ENCODE measurements around the gene IQSEC1.
A peak's percentile ranks its signal among the peaks of the same experiment; 100 is the strongest.

Gene IQSEC1

GRCh38 chr3:12984023-12984823 is 89.0 kb downstream of the IQSEC1 start:
- DNase-seq (ENCODE audit: low spot score), result peak; percentile 72

GRCh38 chr3:12983319-12983718 is 89.9 kb downstream of the IQSEC1 start:
- DNase-seq (ENCODE audit: low spot score), result no peak

- DNase-seq (ENCODE audit: low spot score), result no peak
Measured at GRCh38 chr3:12982619-12983101, 90.6 kb downstream of the IQSEC1 start.

DNA sequence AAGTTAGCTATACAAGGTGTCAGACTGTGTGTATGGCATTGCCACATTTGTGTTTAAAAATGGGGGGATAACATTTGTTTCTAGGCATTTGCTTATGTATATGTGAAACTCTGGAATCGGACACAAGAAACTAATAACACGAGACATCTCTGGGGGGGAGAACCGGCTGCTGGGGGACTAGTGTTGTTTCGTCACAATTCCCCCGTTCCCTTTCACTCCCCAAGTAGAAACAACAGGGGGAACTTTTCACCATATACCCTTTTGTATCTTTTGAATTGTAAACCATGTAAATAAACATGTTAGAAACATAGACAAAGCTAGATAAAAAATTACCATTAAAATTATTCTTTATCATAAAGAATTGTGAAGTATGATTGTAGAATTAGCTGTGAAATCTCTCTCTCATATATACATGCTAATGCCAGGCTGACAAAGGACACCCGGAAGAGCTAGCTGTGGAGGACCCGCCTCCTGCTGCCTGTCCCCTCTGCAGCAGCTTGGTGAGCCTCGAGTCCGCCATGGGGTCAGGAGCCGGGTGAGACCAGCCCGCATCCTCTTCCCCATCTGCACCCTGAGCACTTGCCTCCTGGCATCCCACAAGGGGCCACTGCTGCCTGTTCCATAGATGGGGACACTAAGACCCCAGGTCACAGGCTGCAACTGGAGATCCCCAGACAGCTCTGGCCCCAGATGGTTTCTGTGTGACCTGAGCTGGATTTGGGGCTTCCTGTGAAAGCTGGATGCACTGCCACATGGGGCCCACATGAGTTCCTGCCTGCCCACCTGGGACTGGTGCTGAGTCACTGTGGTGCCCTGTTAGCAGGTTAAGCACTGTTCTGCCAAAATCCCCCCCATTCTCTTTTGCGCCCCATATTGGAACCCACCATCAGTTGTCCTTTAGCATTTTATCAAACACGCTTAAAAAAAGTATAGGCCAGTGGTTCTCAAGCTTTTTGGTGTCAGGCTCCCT is 91.6 kb downstream of the IQSEC1 start:
- no peak for DNase-seq (ENCODE audit: low spot score)

DNA sequence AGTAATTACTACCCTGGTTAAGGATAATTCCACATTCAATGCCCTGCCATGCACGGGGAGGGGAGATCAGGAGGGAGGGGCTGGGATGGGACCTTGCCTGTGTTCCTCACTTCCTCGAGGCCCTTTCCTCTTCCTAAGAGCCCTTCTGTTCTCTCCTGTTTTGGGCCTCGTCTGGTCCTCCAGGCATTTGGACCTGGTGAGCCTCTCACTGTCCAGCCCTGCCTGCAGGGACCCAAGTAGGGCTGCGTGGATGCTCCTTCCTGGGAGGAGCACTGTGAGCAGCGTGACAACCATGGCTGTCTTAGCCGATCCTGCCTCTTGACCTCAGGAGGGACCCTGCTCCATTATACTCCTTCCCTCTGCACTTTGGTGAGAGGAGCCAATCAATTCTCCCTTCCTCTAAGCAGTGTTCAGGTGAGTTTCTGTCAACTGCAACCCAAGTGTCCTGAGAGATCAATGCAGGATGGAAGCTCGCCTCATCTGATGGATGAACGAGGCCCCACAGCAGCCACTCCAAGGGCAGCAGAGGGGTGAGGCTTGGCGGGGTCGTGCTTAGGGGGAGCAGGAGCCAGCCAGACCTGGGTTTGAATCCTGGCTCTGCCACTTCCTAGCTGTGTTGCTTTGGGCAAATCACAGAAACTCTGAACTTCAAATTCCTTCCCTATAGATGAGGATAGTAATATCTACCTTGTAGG is 92.5 kb downstream of the IQSEC1 start:
- DNase-seq (ENCODE audit: low spot score), result no peak

- DNase-seq (ENCODE audit: low spot score), result no peak
Measured at GRCh38 chr3:12979947-12980487, 93.2 kb downstream of the IQSEC1 start.

GRCh38 chr3:12979151-12979946 is 93.9 kb downstream of the IQSEC1 start:
- DNase-seq (ENCODE audit: low spot score), result no peak

GRCh38 chr3:12978682-12979081 is 94.5 kb downstream of the IQSEC1 start:
- no peak for DNase-seq (ENCODE audit: low spot score)

DNA sequence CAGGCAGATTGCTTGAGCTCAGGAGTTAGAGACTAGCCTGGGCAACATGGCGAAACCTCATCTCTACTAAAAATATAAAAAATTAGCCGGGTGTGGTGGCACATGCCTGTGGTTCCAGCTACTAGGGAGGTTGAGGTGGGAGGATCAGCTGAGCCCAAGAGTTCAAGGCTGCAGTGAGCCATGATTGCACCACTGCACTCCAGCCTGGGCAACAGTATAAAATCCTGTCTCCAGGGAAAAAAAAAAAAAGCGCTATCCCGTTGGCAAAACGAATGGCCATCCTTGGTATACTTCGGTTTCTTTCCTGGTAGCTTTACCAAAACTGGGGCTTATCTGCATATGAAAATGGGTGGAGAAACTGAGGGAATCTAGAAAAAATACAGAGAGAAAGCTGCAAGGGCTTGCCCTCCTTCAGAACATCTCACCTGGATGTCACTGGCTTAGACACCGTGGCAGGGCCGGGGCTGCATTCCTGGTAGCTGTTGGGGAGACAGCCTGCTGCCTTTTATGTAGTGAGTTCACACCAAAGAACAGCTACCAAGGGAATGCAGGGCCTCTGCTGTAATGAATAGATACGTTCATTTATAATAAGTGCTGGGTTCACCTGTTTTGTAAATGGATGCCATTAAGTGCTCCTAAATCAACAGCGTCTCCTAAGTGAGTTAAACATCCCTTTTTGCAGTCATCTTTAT is 96.0 kb downstream of the IQSEC1 start:
- DNase-seq (ENCODE audit: low spot score), result no peak

- no peak for DNase-seq (ENCODE audit: low spot score)
Measured at GRCh38 chr3:12975748-12976522, 97.3 kb downstream of the IQSEC1 start.

GRCh38 chr3:12974819-12975218 is 98.4 kb downstream of the IQSEC1 start:
- DNase-seq (ENCODE audit: low spot score), result no peak

GRCh38 chr3:12974334-12974733 is 98.9 kb downstream of the IQSEC1 start:
- DNase-seq (ENCODE audit: low spot score), result no peak

DNA sequence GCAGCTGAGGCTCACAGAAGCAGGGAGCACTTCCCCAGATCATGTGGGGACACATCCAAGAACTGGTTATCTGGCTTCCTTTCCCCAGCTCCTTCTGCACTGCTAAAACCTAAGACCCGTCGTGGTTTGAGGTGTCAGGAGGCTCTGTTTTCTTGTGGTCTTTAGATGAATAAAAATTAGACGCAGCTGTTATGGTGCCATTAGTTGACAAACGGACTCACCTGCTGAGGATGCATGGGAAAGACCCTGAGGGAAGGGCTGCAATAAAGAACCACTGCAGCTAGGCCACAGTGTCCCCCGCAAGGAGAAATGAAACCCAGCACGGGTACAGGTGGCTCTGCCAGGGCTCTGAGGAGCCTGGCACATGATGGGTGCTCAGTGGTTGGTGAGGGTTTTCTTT is 99.4 kb downstream of the IQSEC1 start:
- no peak for DNase-seq (ENCODE audit: low spot score)

- DNase-seq (ENCODE audit: low spot score), result no peak
Measured at GRCh38 chr3:12972781-12973702, 100.2 kb downstream of the IQSEC1 start.

DNA sequence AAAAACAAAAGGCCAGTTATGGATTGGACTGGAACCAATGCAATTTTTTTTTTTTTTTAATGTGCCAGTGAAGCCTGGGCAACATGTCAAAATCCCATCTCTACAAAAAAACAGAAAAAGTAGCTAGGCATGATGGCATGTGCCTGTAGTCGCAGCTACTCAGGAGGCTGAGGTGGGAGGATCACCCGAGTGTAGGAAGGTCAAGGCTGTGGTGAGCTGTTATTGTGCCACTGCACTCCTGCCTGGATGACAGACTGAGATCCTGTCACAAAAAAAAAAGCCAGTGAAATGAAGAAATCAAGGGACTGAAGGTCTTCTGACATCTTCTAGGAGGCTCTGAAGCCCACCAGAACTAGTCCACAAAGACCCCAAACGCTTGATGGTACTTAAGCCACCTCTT is 101.2 kb downstream of the IQSEC1 start:
- no peak for DNase-seq (ENCODE audit: low spot score)

- DNase-seq (ENCODE audit: low spot score), result no peak
Measured at GRCh38 chr3:12970684-12971083, 102.5 kb downstream of the IQSEC1 start.

DNA sequence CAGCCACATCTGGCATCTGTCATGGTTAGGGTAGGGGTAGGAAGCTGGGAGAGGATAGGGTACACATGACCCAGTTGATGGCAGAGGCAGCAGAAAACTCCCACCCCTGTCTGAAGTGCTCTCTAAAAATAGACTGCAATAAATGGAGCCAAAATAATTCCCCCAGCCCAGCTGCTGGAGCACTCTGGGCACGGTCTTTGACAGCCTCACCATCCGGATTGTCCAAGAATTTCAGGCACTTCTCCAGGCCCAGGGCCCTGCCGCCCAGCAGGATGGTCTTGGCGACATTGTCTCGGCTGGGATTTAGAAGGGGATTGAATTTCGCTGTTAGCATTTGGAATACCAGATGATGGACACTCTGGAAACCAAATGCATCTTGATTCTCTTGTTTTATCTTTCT is 103.7 kb downstream of the IQSEC1 start:
- no peak for DNase-seq (ENCODE audit: low spot score)

- no peak for DNase-seq (ENCODE audit: low spot score)
Measured at GRCh38 chr3:12968541-12968940, 104.7 kb downstream of the IQSEC1 start.
